BJ (cell line): ENCODE results near the gene SP100. TPM values are rescaled to one million over a fixed set of nuclear protein-coding genes. Genes with fewer than 3 reads are reported as not detected.

ENCODE experiments used
- CTCF ChIA-PET: fragments of 350-600 bp; formaldehyde crosslinking; extraction: SDS; loops from one replicate; lab custom pipeline; 2021; ENCODE audit warnings: antibody characterized with exemption, inconsistent platforms; lab: Yijun Ruan, JAX
- POLR2A ChIA-PET: fragments of 300-600 bp; sonication (Branson Sonifier 250); formaldehyde crosslinking; extraction: SDS; loops from one replicate; lab custom pipeline; 2021; ENCODE audit warnings: antibody characterized with exemption; lab: Charles Lee
- DNase-seq: peaks from one replicate; pipeline ENCODE4 v3.0.0-alpha.2; 2011; ENCODE audit warnings: low read depth
- H3K27me3 ChIP-seq: 2 replicates; pipeline ENCODE4 v1.6.0; 2011; ENCODE audit warnings: low read length; ENCODE audit not compliant: control insufficient read depth, insufficient read depth
- H3K36me3 ChIP-seq: 2 replicates; pipeline ENCODE4 v1.5.1; 2011; ENCODE audit warnings: low read length; ENCODE audit not compliant: control insufficient read depth, insufficient read depth
- H3K4me3 ChIP-seq: 2 replicates; pipeline ENCODE4 v1.5.1; 2011; ENCODE audit warnings: low read depth, mild to moderate bottlenecking, control low read depth, low read length
- CTCF ChIP-seq: IDR thresholded peaks from 2 replicates; pipeline ENCODE4 v1.5.1; 2011; ENCODE audit warnings: low read depth, mild to moderate bottlenecking, control low read depth, inconsistent platforms, low read length, moderate library complexity; ENCODE audit not compliant: insufficient read depth
- polyA plus RNA-seq: library from polyadenylated mRNA; depleted of rRNA; stranded (reverse); fragments of >200 nt; gene quantifications from 2 replicates; pipeline ENCODE4 v1.2.3, GENCODE V29; 2011

Gene SP100
- polyA plus RNA-seq, 1 experiment = 34.8 TPM

- no peak overlapping the region for H3K4me3 ChIP-seq
- DNase-seq = no peak
- H3K36me3 ChIP-seq = peaks cover 14% of the 10 kb centered on the region
- ChIA-PET POLR2A (no interaction called here), CTCF (no interaction called here)
- H3K27me3 ChIP-seq = no peaks in the 10 kb centered on the region
- no peak for TF ChIP-seq CTCF
These were observed 34.0 kb downstream of the SP100 start for GRCh38 chr2:230449901-230450467.

GRCh38 chr2:230453006-230453405 is 37.0 kb downstream of the SP100 start:
- H3K36me3 ChIP-seq = peaks cover 14% of the 10 kb centered on the region
- POLR2A ChIA-PET = no interaction called here
- CTCF ChIA-PET = no interaction called here

GRCh38 chr2:230455005-230455684 is 39.1 kb downstream of the SP100 start:
- CTCF ChIA-PET = no interaction called here
- peaks cover 12% of the 10 kb centered on the region for H3K36me3 ChIP-seq
- H3K4me3 ChIP-seq = no peak overlapping the region
- DNase-seq = no peak
- no peak for TF ChIP-seq CTCF
- POLR2A ChIA-PET = no interaction called here
- no peaks in the 10 kb centered on the region for H3K27me3 ChIP-seq

More at GRCh38 chr2:230453006-230453405, 37.0 kb downstream of the SP100 start:
- H3K4me3 ChIP-seq = no peak overlapping the region
- TF ChIP-seq CTCF = no peak
- no peak for DNase-seq
- H3K27me3 ChIP-seq = no peaks in the 10 kb centered on the region

- Histone ChIP-seq H3K36me3 (peaks cover 18% of the 10 kb centered on the region), H3K27me3 (no peaks in the 10 kb centered on the region), H3K4me3 (no peak overlapping the region)
- no peak for DNase-seq
- POLR2A ChIA-PET = no interaction called here
- CTCF ChIA-PET = no interaction called here
- TF ChIP-seq CTCF = no peak
These were observed 41.2 kb downstream of the SP100 start for GRCh38 chr2:230457073-230457768.

- H3K36me3 ChIP-seq = peaks cover 20% of the 10 kb centered on the region
- H3K27me3 ChIP-seq = no peaks in the 10 kb centered on the region
- H3K4me3 ChIP-seq = no peak overlapping the region
- TF ChIP-seq CTCF = no peak
- ChIA-PET POLR2A (no interaction called here), CTCF (no interaction called here)
- no peak for DNase-seq
These were observed 41.8 kb downstream of the SP100 start for GRCh38 chr2:230457793-230458192.
